NCI-H1092 treated with DMSO at 0.1 percent for 48 hours (cell line): ENCODE results near the gene ABCC1.
"Not testable (repeated sequence)": the region's sequence is repeated elsewhere in the genome, so short reads cannot be mapped to it uniquely, and the experiment has no call there.

Experiments used
- DNase-seq: peaks from one replicate; lab custom pipeline; 2025; lab: John Stamatoyannopoulos, UW

Gene ABCC1

GRCh38 chr16:15967655-15968315 lies 18.4 kb downstream of the ABCC1 start:
- no peak for DNase-seq

- no peak for DNase-seq
These were observed 20.8 kb downstream of the ABCC1 start for GRCh38 chr16:15970202-15970601.

GRCh38 chr16:15970743-15971439 lies 21.5 kb downstream of the ABCC1 start:
- no peak for DNase-seq

- DNase-seq, result no peak
These were observed 22.0 kb downstream of the ABCC1 start for GRCh38 chr16:15971440-15971815.

GRCh38 chr16:15972046-15972868 lies 22.8 kb downstream of the ABCC1 start:
- DNase-seq, result no peak

- DNase-seq, result no peak
These were observed 24.0 kb downstream of the ABCC1 start for GRCh38 chr16:15973421-15973820.

GRCh38 chr16:15974057-15974456 lies 24.6 kb downstream of the ABCC1 start:
- no peak for DNase-seq

- DNase-seq, result no peak
These were observed 25.8 kb downstream of the ABCC1 start for GRCh38 chr16:15975172-15975571.

GRCh38 chr16:15976225-15976812 lies 26.9 kb downstream of the ABCC1 start:
- no peak for DNase-seq

GRCh38 chr16:15976929-15977637 lies 27.7 kb downstream of the ABCC1 start:
- DNase-seq, result no peak

GRCh38 chr16:15979801-15980200 lies 30.4 kb downstream of the ABCC1 start:
- DNase-seq, result no peak

GRCh38 chr16:15980329-15980728 lies 30.9 kb downstream of the ABCC1 start:
- DNase-seq, result no peak

GRCh38 chr16:15981382-15981781 lies 32.0 kb downstream of the ABCC1 start:
- no peak for DNase-seq

- not testable (repeated sequence) for DNase-seq
These were observed 32.9 kb downstream of the ABCC1 start for GRCh38 chr16:15982194-15982915.

GRCh38 chr16:15983898-15984297 lies 34.5 kb downstream of the ABCC1 start:
- no peak for DNase-seq

- no peak for DNase-seq
These were observed 35.7 kb downstream of the ABCC1 start for GRCh38 chr16:15985144-15985543.

GRCh38 chr16:15986261-15986660 lies 36.8 kb downstream of the ABCC1 start:
- DNase-seq, result no peak

- no peak for DNase-seq
These were observed 39.0 kb downstream of the ABCC1 start for GRCh38 chr16:15988268-15989013.

GRCh38 chr16:15990902-15991301 lies 41.5 kb downstream of the ABCC1 start:
- no peak for DNase-seq

GRCh38 chr16:15993128-15993527 lies 43.7 kb downstream of the ABCC1 start:
- no peak for DNase-seq

GRCh38 chr16:15993541-15993940 lies 44.1 kb downstream of the ABCC1 start:
- no peak for DNase-seq
